DND-41 (cell line): ENCODE measurements around the gene MYH7B.

ENCODE experiments used
- EZH2 ChIP-seq: IDR thresholded peaks from 3 replicates; pipeline ENCODE4 v1.6.1; 2012; ENCODE audit warnings: borderline replicate concordance, low read depth, mild to moderate bottlenecking, moderate library complexity, low read length, inconsistent platforms; ENCODE audit not compliant: severe bottlenecking
- TF ChIP-seq, protein P1 (sequence below): IDR thresholded peaks from 2 replicates; pipeline ENCODE4 v1.5.1; 2012; ENCODE audit warnings: borderline replicate concordance, low read length, moderate library complexity, mild to moderate bottlenecking; ENCODE audit not compliant: poor library complexity, severe bottlenecking; ENCODE audit errors: extremely low read depth

DNA sequence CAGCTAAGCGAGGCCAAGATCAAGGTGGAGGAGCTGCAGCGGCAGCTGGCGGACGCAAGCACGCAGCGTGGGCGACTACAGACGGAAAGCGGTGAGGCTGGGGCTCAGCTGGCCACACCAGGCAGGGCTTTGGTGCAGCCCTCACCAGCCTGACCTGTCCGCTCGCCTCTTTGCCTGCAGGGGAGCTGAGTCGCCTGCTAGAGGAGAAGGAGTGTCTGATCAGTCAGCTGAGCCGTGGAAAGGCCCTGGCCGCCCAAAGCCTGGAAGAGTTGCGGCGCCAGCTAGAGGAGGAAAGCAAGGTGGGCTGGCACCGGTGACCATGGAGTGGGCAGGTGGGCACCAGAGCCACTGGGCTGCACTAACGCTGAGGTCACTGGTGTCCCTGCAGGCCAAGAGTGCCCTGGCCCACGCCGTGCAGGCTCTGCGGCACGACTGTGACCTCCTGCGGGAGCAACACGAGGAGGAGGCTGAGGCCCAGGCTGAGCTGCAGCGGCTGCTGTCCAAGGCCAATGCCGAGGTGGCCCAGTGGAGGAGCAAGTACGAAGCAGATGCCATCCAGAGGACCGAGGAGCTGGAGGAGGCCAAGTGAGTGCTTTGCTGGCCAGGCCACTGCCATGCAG lies 42.8 kb downstream of the MYH7B start:
- TF ChIP-seq, protein P1, sequence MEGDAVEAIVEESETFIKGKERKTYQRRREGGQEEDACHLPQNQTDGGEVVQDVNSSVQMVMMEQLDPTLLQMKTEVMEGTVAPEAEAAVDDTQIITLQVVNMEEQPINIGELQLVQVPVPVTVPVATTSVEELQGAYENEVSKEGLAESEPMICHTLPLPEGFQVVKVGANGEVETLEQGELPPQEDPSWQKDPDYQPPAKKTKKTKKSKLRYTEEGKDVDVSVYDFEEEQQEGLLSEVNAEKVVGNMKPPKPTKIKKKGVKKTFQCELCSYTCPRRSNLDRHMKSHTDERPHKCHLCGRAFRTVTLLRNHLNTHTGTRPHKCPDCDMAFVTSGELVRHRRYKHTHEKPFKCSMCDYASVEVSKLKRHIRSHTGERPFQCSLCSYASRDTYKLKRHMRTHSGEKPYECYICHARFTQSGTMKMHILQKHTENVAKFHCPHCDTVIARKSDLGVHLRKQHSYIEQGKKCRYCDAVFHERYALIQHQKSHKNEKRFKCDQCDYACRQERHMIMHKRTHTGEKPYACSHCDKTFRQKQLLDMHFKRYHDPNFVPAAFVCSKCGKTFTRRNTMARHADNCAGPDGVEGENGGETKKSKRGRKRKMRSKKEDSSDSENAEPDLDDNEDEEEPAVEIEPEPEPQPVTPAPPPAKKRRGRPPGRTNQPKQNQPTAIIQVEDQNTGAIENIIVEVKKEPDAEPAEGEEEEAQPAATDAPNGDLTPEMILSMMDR, result peak; percentile 25
- no peak for TF ChIP-seq EZH2
